A549 (cell line): ENCODE data around the gene PKP1. TPM values are rescaled to one million over a fixed set of nuclear protein-coding genes. Genes with fewer than 3 reads are reported as not detected.
A peak's percentile ranks its signal among the peaks of the same experiment; 100 is the strongest.

Experiments used
- ATAC-seq, 2 experiments: fragments of 200-7000 bp in 1 of 2; fragments of >200 bp in 1 of 2; cut with Nextera tagmentation in 1 of 2; cut with Tn5 transposase in 1 of 2; 3 replicates each; pipeline versions ENCODE4 v1.8.0 to v1.9.1; 2018 to 2020; ENCODE audit warnings: mild to moderate bottlenecking in 1 of 2, moderate library complexity in 1 of 2
- CTCF ChIA-PET: fragments of 300-600 bp; sonication (Branson Sonifier 250); formaldehyde crosslinking; extraction: SDS; loops from one replicate; lab custom pipeline; 2021; ENCODE audit warnings: antibody characterized with exemption, inconsistent platforms; lab: Yijun Ruan, JAX
- POLR2A ChIA-PET: fragments of 350-600 bp; formaldehyde crosslinking; extraction: SDS; loops from one replicate; lab custom pipeline; 2021; ENCODE audit warnings: antibody characterized with exemption, inconsistent platforms; lab: Yijun Ruan, JAX
- DNase-seq, 2 experiments: peaks; one replicate each; pipeline versions ENCODE4 v3.0.0 to v3.0.0-alpha.2; 2011 to 2016; ENCODE audit warnings: low read depth in 1 of 2, low spot score in 1 of 2
- FAIRE-seq: peaks from 2 replicates; lab custom pipeline; 2011; peaks lifted over from hg19 to GRCh38; lab: Jason Lieb, UNC
- H3K27ac ChIP-seq, 2 experiments: fragments of >200 bp; sonication (Bioruptor Twin); formaldehyde crosslinking; 3 replicates each; pipeline ENCODE4 v1.5.1; 2016 to 2017
- H3K4me1 ChIP-seq: fragments of >200 bp; sonication (Bioruptor Twin); formaldehyde crosslinking; 3 replicates; pipeline ENCODE4 v1.6.1; 2016
- H3K4me2 ChIP-seq: fragments of >200 bp; sonication (Bioruptor Twin); formaldehyde crosslinking; 3 replicates; pipeline ENCODE4 v1.6.1; 2016
- H3K4me3 ChIP-seq: fragments of >200 bp; sonication (Bioruptor Twin); formaldehyde crosslinking; 3 replicates; pipeline ENCODE4 v1.5.1; 2016
- H3K9me3 ChIP-seq: fragments of >200 bp; sonication (Bioruptor Twin); formaldehyde crosslinking; 3 replicates; pipeline ENCODE4 v1.6.1; 2016
- ELK1 ChIP-seq: fragments of 150-350 bp; IDR thresholded peaks from 2 replicates; pipeline ENCODE4 v1.6.1; 2014; ENCODE audit warnings: low read depth, mild to moderate bottlenecking, low read length
- EP300 ChIP-seq, 2 experiments: fragments of >200 bp; sonication (Bioruptor Twin); formaldehyde crosslinking; IDR thresholded peaks; 2 replicates in 1 of 2; 3 replicates in 1 of 2; pipeline ENCODE4 v1.6.1; 2016 to 2017
- FOSB ChIP-seq: fragments of 250-450 bp; sonication (Bioruptor Pico); IDR thresholded peaks from 2 replicates; pipeline ENCODE4 v1.5.0; 2020; ENCODE audit warnings: mild to moderate bottlenecking, moderate library complexity
- FOSL2 ChIP-seq, 2 experiments: fragments of 450-650 bp in 1 of 2; fragments of >200 bp in 1 of 2; sonication (Bioruptor Twin) in 1 of 2; formaldehyde crosslinking; IDR thresholded peaks; 2 replicates each; pipeline versions ENCODE4 v1.5.0 to v1.6.1; 2016 to 2020; ENCODE audit warnings: mild to moderate bottlenecking in 1 of 2, moderate library complexity in 1 of 2
- FOXS1 ChIP-seq: fragments of 250-450 bp; sonication (Bioruptor Pico); IDR thresholded peaks from 2 replicates; pipeline ENCODE4 v1.5.0; 2020; ENCODE audit warnings: mild to moderate bottlenecking, moderate library complexity
- HDAC2 ChIP-seq: fragments of 200-600 bp; sonication (generic); IDR thresholded peaks from 2 replicates; pipeline ENCODE4 v1.6.1; 2016
- HES2 ChIP-seq: fragments of >200 bp; sonication (Bioruptor Twin); formaldehyde crosslinking; IDR thresholded peaks from 2 replicates; pipeline ENCODE4 v1.6.1; 2016
- HEYL ChIP-seq: fragments of 250-450 bp; sonication (Bioruptor Pico); IDR thresholded peaks from 2 replicates; pipeline ENCODE4 v1.8.0; 2021; ENCODE audit warnings: mild to moderate bottlenecking, moderate library complexity
- HMGXB4 ChIP-seq: fragments of 250-450 bp; sonication (Bioruptor Pico); IDR thresholded peaks from 2 replicates; pipeline ENCODE4 v1.5.0; 2021; ENCODE audit warnings: mild to moderate bottlenecking, moderate library complexity, borderline replicate concordance
- JUN ChIP-seq, 2 experiments: fragments of >200 bp; sonication (Bioruptor Twin); formaldehyde crosslinking; IDR thresholded peaks; 2 replicates in 1 of 2; 3 replicates in 1 of 2; pipeline ENCODE4 v1.6.1; 2016 to 2017
- JUNB ChIP-seq: fragments of >200 bp; sonication (Bioruptor Twin); formaldehyde crosslinking; IDR thresholded peaks from 2 replicates; pipeline ENCODE4 v1.6.1; 2016
- MAZ ChIP-seq: fragments of 150-350 bp; IDR thresholded peaks from 2 replicates; pipeline ENCODE4 v1.6.1; 2014; ENCODE audit warnings: antibody characterized with exemption, low read depth, low read length, borderline replicate concordance
- MYC ChIP-seq: IDR thresholded peaks from 2 replicates; pipeline ENCODE4 v1.6.1; 2012; ENCODE audit warnings: mild to moderate bottlenecking, inconsistent platforms, low read length, improper control_type of control experiment, borderline replicate concordance
- PBX3 ChIP-seq: IDR thresholded peaks from 2 replicates; pipeline ENCODE4 v1.6.1; 2012
- POLR2AphosphoS2 ChIP-seq: conservative IDR thresholded peaks from 2 replicates; pipeline ENCODE4 v1.6.1; 2012; ENCODE audit warnings: low read length, improper control_type of control experiment, inconsistent platforms
- RARB ChIP-seq: fragments of 250-450 bp; sonication (Bioruptor Pico); IDR thresholded peaks from 2 replicates; pipeline ENCODE4 v1.8.0; 2021; ENCODE audit warnings: mild to moderate bottlenecking, moderate library complexity
- REST ChIP-seq: fragments of 200-600 bp; sonication (generic); IDR thresholded peaks from 2 replicates; pipeline ENCODE4 v1.6.1; 2016; ENCODE audit warnings: antibody characterized with exemption, mild to moderate bottlenecking, moderate library complexity
- RNF2 ChIP-seq: fragments of 200-600 bp; sonication (generic); IDR thresholded peaks from 2 replicates; pipeline ENCODE4 v1.6.1; 2016; ENCODE audit warnings: low read depth, mild to moderate bottlenecking, antibody characterized with exemption, moderate library complexity, borderline replicate concordance
- SREBF2 ChIP-seq: fragments of 450-650 bp; IDR thresholded peaks from 2 replicates; pipeline ENCODE4 v1.6.1; 2014; ENCODE audit warnings: mild to moderate bottlenecking, moderate library complexity
- ZC3H11A ChIP-seq: fragments of 450-650 bp; IDR thresholded peaks from 2 replicates; pipeline ENCODE4 v1.6.1; 2014; ENCODE audit warnings: antibody characterized with exemption, mild to moderate bottlenecking
- ZFP36 ChIP-seq: fragments of 450-650 bp; IDR thresholded peaks from 2 replicates; pipeline ENCODE4 v1.6.1; 2014; ENCODE audit warnings: borderline replicate concordance; ENCODE audit not compliant: partially characterized antibody
- WGBS: methylation state at CpG from one replicate; pipeline ENCODE4 v1.1.6; 2017; ENCODE audit errors: missing lambda C conversion rate; 5-methylcytosine and 5-hydroxymethylcytosine counted together
- polyA plus RNA-seq, 4 experiments: library from polyadenylated mRNA; depleted of rRNA in 3 of 4; stranded (reverse); fragments of >200 nt; fragmentation: RNase III in 1 of 4; extraction: RNeasy Plus Mini Kit Qiagen cat#74134 plus additional on column Dnase treatment in 1 of 4; gene quantifications; 2 replicates in 3 of 4; 3 replicates in 1 of 4; pipeline ENCODE4 v1.2.3, GENCODE V29; 2011 to 2017

Gene PKP1
- polyA plus RNA-seq, 2 of the 4 experiments (the other 2 are of a cell fraction): not detected

- ATAC-seq: no peak
- POLR2A ChIA-PET: no interaction called here
Observed at GRCh38 chr1:201251411-201251810, 31.9 kb upstream of the PKP1 start.

GRCh38 chr1:201251851-201252430 is 31.4 kb upstream of the PKP1 start:
- CTCF ChIA-PET: interaction anchor here (0.9 to 8.8 kb wide), 9 partner anchors 9 to 157 kb away, joined by 3 to 480 read pairs (median 4); no protein-coding TSS in a partner anchor
- Histone ChIP-seq H3K4me2 (no peak overlapping the region), H3K4me3 (no peak overlapping the region), H3K27ac (no peak overlapping the region), H3K4me1 (0 out of 3 replicates have a peak, but pooled peaks cover 3% of the 10 kb centered on the region), H3K9me3 (no peaks in the 10 kb centered on the region)
- ATAC-seq: no peak
- no peak for TF ChIP-seq ELK1
- TF ChIP-seq JUN (IDR thresholded peaks at IDR 0.05): no peak
- TF ChIP-seq EP300 (IDR thresholded peaks at IDR 0.05): no peak
- no peak for TF ChIP-seq SREBF2
- no peak for TF ChIP-seq POLR2AphosphoS2
- no peak for TF ChIP-seq MYC
- no peak for TF ChIP-seq HEYL (CRISPR knock-in tag)
- TF ChIP-seq HMGXB4: no peak
- no peak for TF ChIP-seq JUNB
- no peak for TF ChIP-seq REST
- no peak for TF ChIP-seq FOXS1 (CRISPR knock-in tag)
- no peak for TF ChIP-seq HDAC2
- TF ChIP-seq HES2: no peak
- no peak for TF ChIP-seq FOSL2 (IDR thresholded peaks at IDR 0.05)
- TF ChIP-seq FOSL2 (CRISPR knock-in tag; IDR thresholded peaks at IDR 0.05): no peak
- TF ChIP-seq RARB (CRISPR knock-in tag): no peak
- no peak for TF ChIP-seq MAZ
- TF ChIP-seq RNF2: no peak
- TF ChIP-seq ZC3H11A: no peak
- TF ChIP-seq FOSB (CRISPR knock-in tag): no peak
- no peak for TF ChIP-seq PBX3
- POLR2A ChIA-PET: no interaction called here
- WGBS: 49% methylated on average over 10 of the region's 11 CpGs
- no peak for DNase-seq
- no peak for FAIRE-seq

More at GRCh38 chr1:201251411-201251810, 31.9 kb upstream of the PKP1 start:
- Histone ChIP-seq H3K4me2 (no peak overlapping the region), H3K27ac (no peak overlapping the region), H3K9me3 (no peaks in the 10 kb centered on the region), H3K4me3 (no peak overlapping the region), H3K4me1 (0 out of 3 replicates have a peak, but pooled peaks cover 3% of the 10 kb centered on the region)
- 48% methylated on average over 2 of the region's 2 CpGs for WGBS
- FAIRE-seq: no peak
- DNase-seq: no peak
- TF ChIP-seq RNF2 (no peak), ZFP36 (peak; percentile 49)
- CTCF ChIA-PET: interaction anchor here (0.9 to 8.8 kb wide), 6 partner anchors 10 to 110 kb away, joined by 3 to 480 read pairs (median 4); no protein-coding TSS in a partner anchor
